Subcutaneous adipose tissue (tissue), 4 donors: ENCODE data around the gene TFB1M. TPM values are rescaled to one million over a fixed set of nuclear protein-coding genes. Genes with fewer than 3 reads are reported as not detected.

Experiments
- CTCF ChIP-seq: fragments of 450-650 bp; IDR thresholded peaks from one replicate; pipeline ENCODE4 v1.5.1; 2016; ENCODE audit warnings: low read depth, mild to moderate bottlenecking, control low read depth, antibody characterized with exemption, moderate library complexity
- total RNA-seq, 4 donors: library from RNA; depleted of rRNA; stranded (reverse); fragments of >200 nt; gene quantifications; one replicate each; pipeline ENCODE4 v1.1.0, GENCODE V29; 2016

TFB1M gene
- total RNA-seq, 4 donors from 2014 or later, result 8.6 to 12.6 (median 10.6) TPM

- TF ChIP-seq CTCF, result no peak
Observed at GRCh38 chr6:155246825-155247224, 67.5 kb downstream of the TFB1M start.

- no peak for TF ChIP-seq CTCF
Observed at GRCh38 chr6:155245831-155246230, 68.5 kb downstream of the TFB1M start.

- no peak for TF ChIP-seq CTCF
Observed at GRCh38 chr6:155245193-155245592, 69.1 kb downstream of the TFB1M start.

GRCh38 chr6:155244434-155244833 lies 69.8 kb downstream of the TFB1M start:
- no peak for TF ChIP-seq CTCF

- TF ChIP-seq CTCF, result no peak
Observed at GRCh38 chr6:155241966-155242365, 72.3 kb downstream of the TFB1M start.

- no peak for TF ChIP-seq CTCF
Observed at GRCh38 chr6:155240905-155241600, 73.2 kb downstream of the TFB1M start.

- TF ChIP-seq CTCF, result no peak
Observed at GRCh38 chr6:155237613-155238012, 76.7 kb downstream of the TFB1M start.
